Cerebellar cortex (tissue), 1 donor: ENCODE data around the gene GORASP1.

ENCODE experiments used
- DNase-seq: peaks from one replicate; pipeline ENCODE4 v3.0.0-alpha.2; 2015; ENCODE audit warnings: low spot score

Gene GORASP1

GRCh38 chr3:39125841-39126500 lies 18.5 kb upstream of the GORASP1 start:
- DNase-seq = no peak

GRCh38 chr3:39124876-39125840 lies 17.7 kb upstream of the GORASP1 start:
- peak; percentile 54 for DNase-seq

DNA sequence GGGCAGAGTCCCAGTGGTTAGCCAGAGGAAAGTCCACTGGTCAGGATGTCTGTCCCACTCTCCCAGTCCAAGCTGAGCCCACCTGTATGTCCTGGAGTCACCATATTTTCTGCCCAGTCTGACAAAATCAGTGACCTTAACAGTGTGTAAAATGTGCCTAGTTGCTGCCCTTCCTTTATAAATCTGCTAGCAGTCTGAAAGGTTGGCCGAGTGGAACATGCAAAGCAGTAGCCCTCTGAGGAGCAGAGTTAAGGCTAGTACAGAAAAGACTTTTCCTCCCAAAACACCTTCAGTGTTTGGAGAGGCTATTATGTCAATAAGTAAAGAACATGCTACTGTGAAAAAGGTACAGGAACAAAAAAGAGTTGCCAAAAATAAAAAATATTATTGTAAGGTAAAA lies 15.4 kb upstream of the GORASP1 start:
- DNase-seq = no peak

DNA sequence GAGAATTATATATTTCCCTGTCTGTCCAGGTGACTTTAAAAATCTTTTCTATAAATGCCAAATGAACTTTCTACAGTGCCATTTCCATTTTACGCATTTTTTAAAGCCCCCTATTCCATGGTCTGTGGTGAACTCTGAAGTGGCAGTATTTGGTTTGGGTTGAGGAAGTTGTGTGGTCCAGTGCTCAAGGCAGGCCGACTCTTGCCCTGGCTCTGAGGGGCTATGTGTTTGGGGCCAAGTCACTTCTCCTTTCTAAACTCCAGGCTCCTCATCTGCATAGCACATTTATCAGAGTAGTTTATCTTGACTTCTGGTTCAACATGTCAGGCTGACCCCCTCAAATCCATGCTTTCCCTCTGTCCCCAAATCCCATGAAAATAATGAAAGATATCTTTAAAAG lies 14.2 kb upstream of the GORASP1 start:
- no peak for DNase-seq

DNA sequence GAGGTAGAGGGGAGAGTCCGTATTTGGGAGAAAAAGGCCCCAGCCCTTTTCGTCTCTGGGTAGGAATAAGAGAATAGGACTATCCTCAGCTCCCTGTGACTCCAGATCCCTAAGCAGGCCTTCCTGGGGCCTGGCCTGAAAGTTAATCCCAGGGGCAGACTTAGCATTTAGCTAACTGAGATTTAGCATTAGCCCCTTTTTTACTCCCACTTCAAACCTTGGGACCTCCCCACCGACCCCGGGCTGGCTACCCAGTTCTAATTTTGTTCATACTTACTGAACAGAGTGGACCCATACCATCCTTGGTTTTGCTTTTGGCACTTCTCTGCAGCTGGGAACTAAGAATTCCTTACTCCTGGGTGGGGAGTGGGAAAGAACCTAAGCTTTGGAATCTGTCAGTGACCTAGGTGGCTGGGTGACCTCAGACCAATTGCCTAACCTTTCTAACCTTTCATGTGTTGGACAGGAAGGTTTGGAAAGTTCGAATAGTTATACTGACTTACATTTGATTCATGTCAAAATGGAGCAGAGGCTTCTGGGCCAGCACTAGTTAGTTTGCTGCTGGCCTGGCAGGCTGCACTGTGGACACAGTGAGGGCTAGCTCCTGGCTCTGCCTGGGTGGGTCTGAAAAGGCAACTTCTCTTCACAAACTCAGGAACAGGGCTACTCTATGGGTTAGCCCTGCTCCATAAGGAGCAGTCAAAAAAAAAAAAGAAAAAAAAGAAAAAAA lies 11.7 kb upstream of the GORASP1 start:
- no peak for DNase-seq

- no peak for DNase-seq
Observed at GRCh38 chr3:39118079-39118478, 10.7 kb upstream of the GORASP1 start.

DNA sequence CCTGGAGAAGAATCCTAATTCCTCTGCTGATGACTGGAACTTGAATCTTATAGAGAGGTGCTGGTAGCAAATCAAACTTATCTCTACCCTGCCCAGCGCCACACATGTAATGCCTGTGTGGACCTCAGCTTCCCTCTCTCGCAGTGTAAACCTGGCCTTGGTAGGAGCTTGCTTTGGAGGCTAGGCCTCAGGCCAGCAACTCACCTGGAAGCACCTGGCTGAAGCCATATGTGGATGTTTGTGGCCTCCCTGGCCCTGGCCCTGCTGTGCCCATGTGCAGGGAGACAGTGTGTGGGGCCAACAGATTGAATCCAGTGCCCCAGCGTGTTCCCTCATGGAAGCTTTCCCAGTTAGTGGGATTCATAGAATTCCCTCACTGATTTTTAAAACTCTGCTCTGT lies 8.4 kb upstream of the GORASP1 start:
- no peak for DNase-seq

GRCh38 chr3:39114456-39114855 lies 7.0 kb upstream of the GORASP1 start:
- no peak for DNase-seq

DNA sequence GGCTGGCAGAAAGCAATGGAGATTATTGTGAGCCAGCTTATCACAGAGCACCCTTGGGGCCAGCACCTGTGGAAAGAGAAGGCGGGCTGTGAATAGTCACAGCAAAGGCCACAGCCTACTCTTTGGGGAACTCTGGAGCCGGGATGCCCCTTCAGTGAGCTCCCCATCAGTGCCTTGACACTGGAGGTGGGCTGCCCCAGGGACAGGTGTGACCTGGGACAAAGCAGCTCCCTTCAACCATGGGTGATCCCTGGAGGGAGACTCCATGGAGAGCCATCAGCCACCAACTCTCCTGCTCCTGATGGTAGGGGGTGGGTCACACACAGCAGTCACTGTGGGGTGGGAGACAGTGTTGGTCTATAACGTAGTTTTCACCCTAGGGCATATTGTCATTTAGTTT lies 5.9 kb upstream of the GORASP1 start:
- DNase-seq = no peak

- no peak for DNase-seq
Observed at GRCh38 chr3:39112535-39112934, 5.1 kb upstream of the GORASP1 start.

DNA sequence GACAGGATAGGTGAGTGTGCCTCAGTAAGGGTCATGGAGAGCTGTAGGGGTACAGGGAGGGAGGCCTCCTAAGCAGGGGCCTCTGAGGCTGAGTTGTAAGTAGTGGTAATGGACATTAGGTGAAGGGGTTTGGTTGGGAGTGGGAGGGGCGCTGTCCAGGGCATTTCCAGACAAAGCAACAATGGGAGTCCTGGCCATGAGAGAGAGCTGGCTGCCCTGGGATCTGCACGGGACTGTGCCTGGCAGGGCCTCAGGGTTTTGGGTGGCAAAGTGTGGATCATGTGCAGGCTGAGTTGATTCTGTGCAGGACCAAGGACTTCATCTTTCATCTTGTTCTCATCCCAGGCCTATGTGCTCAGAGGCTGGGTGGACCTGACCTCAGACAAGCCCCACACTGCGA lies 4.7 kb upstream of the GORASP1 start:
- no peak for DNase-seq

DNA sequence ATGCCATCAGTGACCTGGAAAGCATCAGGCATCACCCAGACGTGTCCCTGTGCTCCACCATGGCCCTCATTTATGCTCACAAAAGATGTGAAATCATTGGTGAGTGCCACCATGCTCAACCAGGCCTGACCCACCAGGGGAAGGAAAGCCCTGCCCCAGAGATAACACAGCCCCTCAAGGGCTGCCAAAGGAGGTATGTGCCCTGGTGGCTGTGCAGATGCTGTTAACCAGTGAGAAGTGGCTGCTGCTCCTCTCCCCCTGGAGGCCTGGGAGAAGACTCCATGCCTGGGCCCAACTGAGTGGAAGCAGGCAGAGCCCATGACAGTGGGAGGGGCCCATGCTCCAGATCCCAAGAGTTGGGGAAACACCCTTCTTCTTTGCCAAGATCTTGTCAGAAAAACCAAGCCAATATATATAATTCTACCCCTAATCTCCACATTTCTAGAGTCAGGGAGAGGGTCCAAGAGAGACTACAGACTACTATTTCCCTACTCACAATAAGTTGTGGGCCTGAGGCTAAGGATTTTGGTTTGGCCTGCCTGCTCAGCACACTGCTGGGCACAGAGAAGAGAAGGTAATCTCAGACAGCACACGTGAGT lies 2.7 kb upstream of the GORASP1 start:
- DNase-seq = no peak

DNA sequence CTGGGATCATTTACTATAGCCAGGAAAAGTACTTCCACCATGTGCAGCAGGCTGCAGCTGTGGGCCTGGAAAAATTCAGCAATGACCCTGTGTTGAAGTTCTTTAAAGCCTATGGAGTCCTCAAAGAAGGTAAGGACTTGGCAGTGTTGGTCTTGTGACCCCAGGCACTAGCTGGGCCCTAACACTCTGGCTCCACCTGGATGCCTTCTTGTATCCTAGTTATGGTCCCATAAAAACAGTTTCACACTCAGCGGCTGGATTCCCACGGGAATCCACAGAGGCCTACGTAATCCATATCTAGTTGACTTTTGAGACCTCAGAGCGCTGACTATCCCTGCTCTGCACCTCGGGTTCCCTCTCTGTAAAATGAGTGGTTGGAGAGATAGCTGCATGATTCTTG lies 1.7 kb upstream of the GORASP1 start:
- no peak for DNase-seq

GRCh38 chr3:39108200-39108710 lies 828 bp upstream of the GORASP1 start:
- no peak for DNase-seq

DNA sequence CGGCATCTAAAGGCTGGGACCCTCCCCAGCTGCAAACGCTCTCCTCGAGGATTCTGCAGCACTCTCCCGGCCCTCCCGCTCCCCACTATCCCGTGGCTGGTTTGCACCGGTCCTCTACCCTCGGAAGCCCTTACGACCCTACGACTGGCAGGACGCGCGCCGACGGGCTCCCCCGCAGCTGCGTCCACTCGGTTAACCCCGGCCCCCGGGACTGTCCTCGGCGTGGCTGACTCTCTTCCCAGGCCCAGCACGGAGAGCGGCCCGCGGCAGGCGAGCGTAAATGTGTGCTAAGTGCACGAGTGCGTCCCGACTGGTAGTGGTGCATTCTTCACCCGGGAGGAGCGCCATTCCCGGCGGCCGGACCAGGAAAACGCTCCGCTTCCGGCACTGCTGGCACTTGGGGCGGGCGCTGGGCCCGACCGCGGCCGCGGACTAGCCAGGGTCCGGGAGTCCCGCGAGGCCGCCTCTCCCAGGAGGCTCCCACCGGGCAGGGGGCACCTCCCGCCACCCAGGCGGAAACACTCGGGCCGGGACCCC lies 508 bp downstream of the GORASP1 start:
- peak; percentile 40 for DNase-seq

DNA sequence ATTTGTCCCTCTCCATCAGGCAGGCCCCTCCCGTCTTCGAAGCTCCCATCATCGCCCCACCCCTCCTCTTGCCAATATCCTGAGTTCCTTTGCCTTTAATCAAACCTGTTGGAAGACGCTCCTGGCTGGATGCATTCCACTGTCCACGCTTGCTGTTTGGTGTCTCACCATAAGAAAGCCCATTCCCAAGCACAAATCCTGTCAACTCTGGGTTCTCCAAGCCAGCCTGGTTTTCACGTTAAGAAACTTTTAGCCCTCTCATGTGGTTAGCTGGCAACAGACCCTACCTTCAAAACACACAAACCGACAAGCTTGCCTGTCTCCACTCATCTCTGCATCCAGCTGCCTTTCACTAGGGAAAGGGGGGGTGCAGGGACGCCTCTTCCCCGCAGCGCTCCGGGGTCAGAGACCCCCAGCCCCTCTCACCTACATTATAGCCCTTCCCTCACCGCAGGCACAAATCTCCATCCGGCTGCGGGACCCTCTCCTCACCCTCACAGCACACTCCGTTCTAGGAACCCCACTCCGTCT lies 1.1 kb downstream of the GORASP1 start:
- peak; percentile 28 for DNase-seq

DNA sequence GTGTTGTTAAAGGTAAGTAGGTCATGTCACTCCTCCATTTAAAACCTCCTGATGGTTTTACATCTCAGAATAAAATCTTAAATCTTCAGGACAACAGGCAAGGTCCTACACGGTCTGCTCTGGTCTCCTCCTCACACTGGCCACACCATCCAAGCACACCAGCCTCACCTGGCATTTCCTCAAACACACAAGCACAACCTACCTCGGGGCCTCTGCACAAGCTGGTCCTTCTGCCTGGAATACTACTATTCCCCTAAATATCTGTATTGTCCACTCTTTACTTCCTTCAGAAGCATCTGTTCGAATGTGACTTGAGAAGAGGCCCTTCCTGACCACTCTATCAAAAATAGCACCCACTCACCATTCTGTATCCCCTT lies 1.8 kb downstream of the GORASP1 start:
- no peak for DNase-seq

DNA sequence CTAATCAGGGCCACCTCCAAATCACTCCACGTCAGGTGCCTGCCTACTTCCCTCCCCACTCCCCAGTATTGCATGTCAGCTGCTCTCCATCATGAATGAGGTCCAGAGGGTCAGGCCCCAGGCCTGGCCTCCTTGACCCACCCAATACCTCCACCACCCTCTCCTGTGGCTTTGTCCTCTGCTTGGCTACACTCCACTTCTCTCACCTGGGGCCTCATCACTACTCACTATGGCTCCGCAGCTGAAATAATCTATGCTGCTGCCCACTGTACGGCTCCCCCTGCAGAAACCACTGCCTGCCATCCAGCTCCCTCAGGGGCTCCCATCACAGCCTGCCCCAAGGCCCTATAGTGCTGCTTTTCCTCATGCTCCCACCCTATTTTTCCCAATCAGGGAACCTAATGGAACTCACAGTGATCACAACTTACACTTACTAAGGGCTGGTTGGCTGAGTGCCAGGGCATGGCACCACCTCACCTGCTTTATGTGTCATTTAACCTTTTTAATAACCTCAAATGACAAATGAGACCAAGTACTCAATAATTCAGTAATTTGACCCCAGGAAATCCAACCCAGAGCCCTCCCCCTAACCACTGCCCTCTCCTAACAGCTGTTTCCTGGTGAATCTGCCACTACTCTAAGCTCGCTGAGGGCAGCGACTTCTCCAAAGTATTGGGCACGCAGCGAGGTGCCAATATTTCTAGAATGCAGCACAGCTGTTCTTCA lies 2.3 kb downstream of the GORASP1 start:
- no peak for DNase-seq

GRCh38 chr3:39103791-39104552 lies 3.5 kb downstream of the GORASP1 start:
- DNase-seq = no peak

DNA sequence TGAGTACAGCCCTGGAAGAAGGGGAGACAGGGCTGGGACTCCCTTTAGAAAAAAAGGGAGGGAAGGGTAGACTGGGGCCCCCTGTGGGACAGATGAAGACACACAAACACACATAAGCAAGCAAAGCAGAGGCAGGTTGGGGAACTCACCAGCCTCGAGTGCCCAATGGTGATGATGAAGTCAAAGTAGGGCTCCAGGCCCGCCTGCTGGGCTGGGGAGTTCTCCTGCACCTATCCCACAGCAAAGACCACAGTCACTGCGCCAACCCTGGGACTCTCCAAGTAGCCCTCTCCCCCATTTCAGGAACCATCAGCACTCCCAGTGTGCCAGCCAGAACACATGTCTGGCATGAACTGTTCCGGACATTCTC lies 4.1 kb downstream of the GORASP1 start:
- peak; percentile 23 for DNase-seq
